Heart left ventricle (tissue), 13 donors: ENCODE results near the gene S100A13.

Experiments
- CTCF ChIP-seq, 12 donors: fragments of 200-600 bp; sonication (generic) in 4 of 12; IDR thresholded peaks; one replicate each; pipeline versions ENCODE4 v1.5.0 to v1.8.0; 2018 to 2022; ENCODE audit warnings: antibody characterized with exemption in 12 of 12, mild to moderate bottlenecking in 5 of 12
- POLR2A ChIP-seq, 2 donors: fragments of 450-650 bp; IDR thresholded peaks; one replicate each; pipeline ENCODE4 v1.6.1; 2017; ENCODE audit warnings: antibody characterized with exemption in 2 of 2, mild to moderate bottlenecking in 2 of 2, moderate library complexity in 2 of 2
- donor health status: ischemic (EF 13 %, LVEDD 7.1; RV severe dilation, severe dysfunction).
- donor health status: DM: no; HTN: yes; CAD: no.
- donor health status: DM: no; HTN: no; CAD: no.
- donor health status: ischemic (EF 25% LVEDD 6.9; RV normal size, moderate dysfunction).
- donor health status: ischemic (EF 25% LVEDD 5.7; RV mildly dilated, moderate dysfunction).
- donor health status: ischemic (EF 35%, LVEDD 5.7; RV mildly dilated, moderate dysfunction).
- donor health status: nonischemic (EF 11% LVEDD 7.7; RV severe dilation, severe dysfunction).
- donor health status: DM: yes; HTN: yes; CAD: no.
- donor health status: PGD.
- donor health status: ischemic (EF 29% LVEDD 5.4; RV normal size, mild dysfunction).
- donor health status: nonischemic (EF 23%, LVEDD 6.1; RV moderate dilation, normal function).

GRCh38 chr1:153669606-153670005 lies 42.3 kb upstream of the S100A13 start:
- no peak for TF ChIP-seq CTCF (IDR thresholded peaks at IDR 0.05)
- TF ChIP-seq POLR2A (IDR thresholded peaks at IDR 0.05), result no peak
